ENCODE results near the gene ARSB.

GRCh38 chr5:78816143-78816765 lies 168.9 kb downstream of the ARSB start:
- TF ChIP-seq RCOR1 (conservative IDR thresholded peaks at IDR 0.05; ENCODE audit: low read depth, low read length) = no peak
- no peak for TF ChIP-seq REST (IDR thresholded peaks at IDR 0.05; ENCODE audit: low read depth, low read length)
- no peak for TF ChIP-seq BHLHE40 (IDR thresholded peaks at IDR 0.05; ENCODE audit: borderline replicate concordance in 1 of 2, low read depth in 2 of 2, low read length in 1 of 2)
- TF ChIP-seq CTCF (IDR thresholded peaks at IDR 0.05 in 2 of 3, conservative IDR thresholded peaks at IDR 0.05 in 1 of 3; ENCODE audit: control insufficient read depth in 2 of 3, extremely low read depth in 1 of 3, insufficient read depth in 1 of 3, low read depth in 3 of 3, low read length in 3 of 3) = no peak
- TF ChIP-seq SREBF1 (IDR thresholded peaks at IDR 0.05; ENCODE audit: low read length) = no peak
- TF ChIP-seq NR2C2 (IDR thresholded peaks at IDR 0.05; ENCODE audit: borderline replicate concordance, control insufficient read depth, insufficient read length, low read depth) = no peak
- no peak for TF ChIP-seq POLR2AphosphoS5 (IDR thresholded peaks at IDR 0.05; ENCODE audit: low read length)
- no peak for TF ChIP-seq POLR2A (IDR thresholded peaks at IDR 0.05; ENCODE audit: low read depth, low read length)
- no peak for TF ChIP-seq SRF (IDR thresholded peaks at IDR 0.05; ENCODE audit: low read depth in 2 of 2, low read length in 2 of 2)
- TF ChIP-seq EP300 (IDR thresholded peaks at IDR 0.05; ENCODE audit: borderline replicate concordance in 1 of 2, control insufficient read depth in 1 of 2, low read depth in 2 of 2, low read length in 2 of 2) = no peak
- no peak for TF ChIP-seq CBX5 (IDR thresholded peaks at IDR 0.05; ENCODE audit: low read depth)
- no peak for TF ChIP-seq RB1 (IDR thresholded peaks at IDR 0.05; ENCODE audit: borderline replicate concordance)

Measured in GM12878 (cell line).